ENCODE data around the gene SLC37A4.
"Not testable (repeated sequence)": the region's sequence is repeated elsewhere in the genome, so short reads cannot be mapped to it uniquely, and the experiment has no call there.

Gene SLC37A4

GRCh38 chr11:119030329-119031047 lies at the start of gene SLC37A4:
TSS of gene SLC37A4 (minus strand) at chr11:119030877.
- peak; percentile 98 to 99 (median 98) for DNase-seq (ENCODE audit: low read depth in 2 of 3, low spot score in 2 of 3)

- DNase-seq (ENCODE audit: low read depth in 2 of 3, low spot score in 2 of 3), result no peak
Measured at GRCh38 chr11:119078675-119079420, 48.2 kb upstream of the SLC37A4 start.

- no peak for DNase-seq (ENCODE audit: low read depth in 2 of 3, low spot score in 2 of 3)
Measured at GRCh38 chr11:119077839-119078238, 47.2 kb upstream of the SLC37A4 start.

- DNase-seq (ENCODE audit: low read depth in 2 of 3, low spot score in 2 of 3), result peak; percentile 93 to 95 (median 94)
Measured at GRCh38 chr11:119067371-119068222, 36.9 kb upstream of the SLC37A4 start, which contains the start of gene VPS11. TSS of gene VPS11 (plus strand) at chr11:119067818. CDS start at chr11:119067824, 6 bp downstream.

GRCh38 chr11:119065369-119065768 lies 34.7 kb upstream of the SLC37A4 start:
- no peak for DNase-seq (ENCODE audit: low read depth in 2 of 3, low spot score in 2 of 3)

- no peak for DNase-seq (ENCODE audit: low read depth in 2 of 3, low spot score in 2 of 3)
Measured at GRCh38 chr11:119062779-119063178, 32.1 kb upstream of the SLC37A4 start.

- DNase-seq (ENCODE audit: low read depth in 2 of 3, low spot score in 2 of 3), result no peak
Measured at GRCh38 chr11:119061256-119061655, 30.6 kb upstream of the SLC37A4 start.

GRCh38 chr11:119059128-119059527 lies 28.5 kb upstream of the SLC37A4 start:
- DNase-seq (ENCODE audit: low read depth in 2 of 3, low spot score in 2 of 3), result not testable (repeated sequence)

GRCh38 chr11:119057000-119057769 lies 26.5 kb upstream of the SLC37A4 start, which contains the start of gene HYOU1:
TSS of gene HYOU1 (minus strand) at chr11:119057205. CDS start at chr11:119056160, 1,045 bp downstream.
- peak; percentile 96 to 98 (median 98) for DNase-seq (ENCODE audit: low read depth in 2 of 3, low spot score in 2 of 3)

GRCh38 chr11:119056421-119056999 lies 25.8 kb upstream of the SLC37A4 start:
- peak in 2 of 3 experiments; percentile 16 to 23 for DNase-seq (ENCODE audit: low read depth in 2 of 3, low spot score in 2 of 3)

- no peak for DNase-seq (ENCODE audit: low read depth in 2 of 3, low spot score in 2 of 3)
Measured at GRCh38 chr11:119055901-119056300, 25.2 kb upstream of the SLC37A4 start.

GRCh38 chr11:119054418-119054817 lies 23.7 kb upstream of the SLC37A4 start:
- DNase-seq (ENCODE audit: low read depth in 2 of 3, low spot score in 2 of 3), result no peak

- DNase-seq (ENCODE audit: low read depth in 2 of 3, low spot score in 2 of 3), result no peak
Measured at GRCh38 chr11:119052163-119052814, 21.6 kb upstream of the SLC37A4 start.

GRCh38 chr11:119051440-119052162 lies 20.9 kb upstream of the SLC37A4 start:
- DNase-seq (ENCODE audit: low read depth in 2 of 3, low spot score in 2 of 3), result no peak

- DNase-seq (ENCODE audit: low read depth in 2 of 3, low spot score in 2 of 3), result no peak
Measured at GRCh38 chr11:119049081-119049480, 18.4 kb upstream of the SLC37A4 start.

- DNase-seq (ENCODE audit: low read depth in 2 of 3, low spot score in 2 of 3), result no peak
Measured at GRCh38 chr11:119048644-119049043, 18.0 kb upstream of the SLC37A4 start.

- no peak for DNase-seq (ENCODE audit: low read depth in 2 of 3, low spot score in 2 of 3)
Measured at GRCh38 chr11:119047205-119047604, 16.5 kb upstream of the SLC37A4 start.

- DNase-seq (ENCODE audit: low read depth in 2 of 3, low spot score in 2 of 3), result no peak
Measured at GRCh38 chr11:119046489-119046888, 15.8 kb upstream of the SLC37A4 start.

GRCh38 chr11:119044708-119045107 lies 14.0 kb upstream of the SLC37A4 start:
- DNase-seq (ENCODE audit: low read depth in 2 of 3, low spot score in 2 of 3), result no peak

Data from activated CD8-positive, alpha-beta memory T cell treated with anti-CD3 and anti-CD28 coated beads for 48 hours (primary cell).